Measurements from ENCODE around the gene EPHA5.

Gene EPHA5

DNA sequence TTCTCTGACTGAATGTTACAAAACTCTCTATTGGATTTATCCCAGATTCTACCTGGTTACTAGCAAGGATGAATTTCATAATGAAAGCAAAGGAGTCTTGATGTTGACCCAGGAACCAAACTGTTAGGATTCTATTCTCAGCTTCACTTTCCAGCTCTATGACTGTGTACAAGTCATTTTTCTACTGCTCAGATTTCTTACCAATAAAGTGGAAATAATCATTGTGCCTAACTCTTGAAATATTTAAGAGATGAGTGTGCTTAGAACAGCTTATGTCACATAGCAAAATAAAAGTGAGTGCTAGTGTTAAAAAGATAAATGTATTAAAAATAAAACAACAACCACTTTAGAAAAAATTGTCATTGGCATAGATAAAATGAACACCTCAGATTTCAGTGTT lies 45.6 kb downstream of the EPHA5 start:
- Histone ChIP-seq H3K14ac (ENCODE audit: low read length in 2 of 2) (no peak overlapping the region), H2AK5ac (ENCODE audit: low read length, severe bottlenecking) (no peak overlapping the region), H4K91ac (ENCODE audit: low read length) (no peak overlapping the region), H3K36me3 (ENCODE audit: control insufficient read depth in 1 of 2, insufficient read depth in 2 of 2, low read depth in 1 of 2, low read length in 2 of 2) (no peaks in the 10 kb centered on the region), H3K4me3 (ENCODE audit: insufficient read depth in 1 of 2, low read depth in 1 of 2, low read length in 2 of 2) (no peak overlapping the region), H3K23ac (ENCODE audit: low read length in 2 of 2) (no peak overlapping the region), H3K9me3 (ENCODE audit: control insufficient read depth, low read length) (no peaks in the 10 kb centered on the region), H2BK15ac (ENCODE audit: low read depth, poor library complexity, severe bottlenecking) (no peak overlapping the region), H2BK5ac (ENCODE audit: low read depth, low read length, poor library complexity, severe bottlenecking) (no peak overlapping the region), H4K8ac (ENCODE audit: low read length) (no peak overlapping the region), H2AFZ (ENCODE audit: low read depth, low read length) (no peak overlapping the region), H3K4me1 (ENCODE audit: control insufficient read depth, insufficient read depth, low read depth, low read length) (peaks cover 1% of the 10 kb centered on the region), H2BK12ac (ENCODE audit: low read length in 2 of 2) (no peak overlapping the region), H3K4ac (ENCODE audit: low read depth in 1 of 2, low read length in 2 of 2) (no peak overlapping the region), H3K27me3 (ENCODE audit: control insufficient read depth in 1 of 2, insufficient read depth in 1 of 2, low read length in 2 of 2) (no peaks in the 10 kb centered on the region), H2BK120ac (ENCODE audit: low read depth, low read length) (no peak overlapping the region), H3K79me1 (replicated peaks; ENCODE audit: low read length, poor library complexity, severe bottlenecking) (no peaks in the 10 kb centered on the region), H3K4me2 (ENCODE audit: low read length, poor library complexity, severe bottlenecking) (no peak overlapping the region), H3K18ac (ENCODE audit: low read depth in 1 of 2, low read length in 2 of 2) (no peak overlapping the region), H3K9ac (ENCODE audit: low read length) (no peak overlapping the region), H3K27ac (ENCODE audit: low read length, poor library complexity, severe bottlenecking) (no peak overlapping the region)
- no peak for DNase-seq

DNA sequence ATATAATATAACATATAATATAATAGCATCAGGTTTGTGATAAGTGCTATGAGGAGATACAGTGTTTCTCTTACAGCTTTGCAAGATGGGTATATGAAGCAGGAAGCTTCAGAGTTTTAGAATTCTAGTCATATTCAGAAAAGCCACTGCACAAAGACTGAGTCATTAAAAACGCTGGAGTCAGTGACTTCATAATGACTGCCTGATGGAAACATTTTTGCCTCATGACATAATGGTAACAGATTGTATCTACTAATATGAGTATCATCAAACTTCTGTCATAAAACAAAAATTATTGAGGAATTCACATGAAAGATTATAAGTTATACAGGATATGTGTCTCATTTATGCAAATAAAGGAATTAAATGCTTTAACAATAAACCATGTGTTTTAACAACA lies 46.8 kb downstream of the EPHA5 start:
- Histone ChIP-seq H3K9ac (ENCODE audit: low read length) (peak overlapping the region; percentile 11), H2BK120ac (ENCODE audit: low read depth, low read length) (no peak overlapping the region), H3K4me2 (ENCODE audit: low read length, poor library complexity, severe bottlenecking) (no peak overlapping the region), H2BK5ac (ENCODE audit: low read depth, low read length, poor library complexity, severe bottlenecking) (no peak overlapping the region), H4K8ac (ENCODE audit: low read length) (no peak overlapping the region), H4K91ac (ENCODE audit: low read length) (no peak overlapping the region), H3K9me3 (ENCODE audit: control insufficient read depth, low read length) (no peaks in the 10 kb centered on the region), H3K79me1 (replicated peaks; ENCODE audit: low read length, poor library complexity, severe bottlenecking) (no peaks in the 10 kb centered on the region), H3K27ac (ENCODE audit: low read length, poor library complexity, severe bottlenecking) (no peak overlapping the region), H3K27me3 (ENCODE audit: control insufficient read depth in 1 of 2, insufficient read depth in 1 of 2, low read length in 2 of 2) (no peaks in the 10 kb centered on the region), H2BK12ac (ENCODE audit: low read length in 2 of 2) (no peak overlapping the region), H3K4ac (ENCODE audit: low read depth in 1 of 2, low read length in 2 of 2) (no peak overlapping the region), H2AFZ (ENCODE audit: low read depth, low read length) (no peak overlapping the region), H3K36me3 (ENCODE audit: control insufficient read depth in 1 of 2, insufficient read depth in 2 of 2, low read depth in 1 of 2, low read length in 2 of 2) (no peaks in the 10 kb centered on the region), H3K18ac (ENCODE audit: low read depth in 1 of 2, low read length in 2 of 2) (no peak overlapping the region), H2AK5ac (ENCODE audit: low read length, severe bottlenecking) (no peak overlapping the region), H2BK15ac (ENCODE audit: low read depth, poor library complexity, severe bottlenecking) (no peak overlapping the region), H3K14ac (ENCODE audit: low read length in 2 of 2) (no peak overlapping the region), H3K4me3 (ENCODE audit: insufficient read depth in 1 of 2, low read depth in 1 of 2, low read length in 2 of 2) (no peak overlapping the region), H3K4me1 (ENCODE audit: control insufficient read depth, insufficient read depth, low read depth, low read length) (peaks cover 1% of the 10 kb centered on the region), H3K23ac (ENCODE audit: low read length in 2 of 2) (no peak overlapping the region)
- peak; percentile 49 for DNase-seq
- WGBS: no CpG with 5 or more reads among the region's 1 CpG

- Histone ChIP-seq H3K4ac (ENCODE audit: low read depth in 1 of 2, low read length in 2 of 2) (no peak overlapping the region), H2BK15ac (ENCODE audit: low read depth, poor library complexity, severe bottlenecking) (no peak overlapping the region), H3K79me1 (replicated peaks; ENCODE audit: low read length, poor library complexity, severe bottlenecking) (no peaks in the 10 kb centered on the region), H3K27ac (ENCODE audit: low read length, poor library complexity, severe bottlenecking) (no peak overlapping the region), H2BK5ac (ENCODE audit: low read depth, low read length, poor library complexity, severe bottlenecking) (no peak overlapping the region), H2AFZ (ENCODE audit: low read depth, low read length) (no peak overlapping the region), H3K36me3 (ENCODE audit: control insufficient read depth in 1 of 2, insufficient read depth in 2 of 2, low read depth in 1 of 2, low read length in 2 of 2) (no peaks in the 10 kb centered on the region), H3K4me3 (ENCODE audit: insufficient read depth in 1 of 2, low read depth in 1 of 2, low read length in 2 of 2) (no peak overlapping the region), H4K91ac (ENCODE audit: low read length) (no peak overlapping the region), H2BK12ac (ENCODE audit: low read length in 2 of 2) (no peak overlapping the region), H3K9ac (ENCODE audit: low read length) (no peak overlapping the region), H3K27me3 (ENCODE audit: control insufficient read depth in 1 of 2, insufficient read depth in 1 of 2, low read length in 2 of 2) (no peaks in the 10 kb centered on the region), H2AK5ac (ENCODE audit: low read length, severe bottlenecking) (no peak overlapping the region), H3K4me1 (ENCODE audit: control insufficient read depth, insufficient read depth, low read depth, low read length) (no peaks in the 10 kb centered on the region), H3K23ac (ENCODE audit: low read length in 2 of 2) (no peak overlapping the region), H3K14ac (ENCODE audit: low read length in 2 of 2) (no peak overlapping the region), H3K4me2 (ENCODE audit: low read length, poor library complexity, severe bottlenecking) (no peak overlapping the region), H3K18ac (ENCODE audit: low read depth in 1 of 2, low read length in 2 of 2) (no peak overlapping the region), H2BK120ac (ENCODE audit: low read depth, low read length) (no peak overlapping the region), H4K8ac (ENCODE audit: low read length) (no peak overlapping the region), H3K9me3 (ENCODE audit: control insufficient read depth, low read length) (no peaks in the 10 kb centered on the region)
- DNase-seq: no peak
- 100% methylated on average over 1 of the region's 1 CpG for WGBS
These were observed 52.9 kb downstream of the EPHA5 start for GRCh38 chr4:65617416-65617815.

DNA sequence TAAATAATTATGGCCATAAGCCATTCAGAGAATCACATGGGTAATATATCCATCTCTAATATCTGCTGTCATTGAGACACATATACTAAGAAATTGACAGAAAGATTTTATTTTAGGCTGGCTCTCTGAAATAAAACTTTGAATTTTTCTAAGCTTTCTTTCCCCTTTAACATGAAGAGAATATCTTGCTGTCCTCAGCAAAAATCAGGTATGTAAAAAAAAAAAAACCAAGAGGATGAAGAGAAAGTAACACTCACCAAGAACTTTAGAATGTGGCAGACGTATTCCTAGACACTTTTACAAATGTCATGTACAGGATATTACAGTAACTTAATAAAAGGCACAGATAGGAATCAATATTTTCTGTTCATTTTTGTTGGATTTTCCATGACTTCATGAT lies 65.8 kb downstream of the EPHA5 start:
- no peak overlapping the region for H2BK15ac ChIP-seq (ENCODE audit: low read depth, poor library complexity, severe bottlenecking)

More for the DNA sequence above, 65.8 kb downstream of the EPHA5 start:
- H2BK5ac ChIP-seq (ENCODE audit: low read depth, low read length, poor library complexity, severe bottlenecking): no peak overlapping the region
- H3K23ac ChIP-seq (ENCODE audit: low read length in 2 of 2): no peak overlapping the region
- H2AK5ac ChIP-seq (ENCODE audit: low read length, severe bottlenecking): no peak overlapping the region
- no peak overlapping the region for H4K8ac ChIP-seq (ENCODE audit: low read length)
- H3K36me3 ChIP-seq (ENCODE audit: control insufficient read depth in 1 of 2, insufficient read depth in 2 of 2, low read depth in 1 of 2, low read length in 2 of 2): no peaks in the 10 kb centered on the region
- no peak overlapping the region for H3K4ac ChIP-seq (ENCODE audit: low read depth in 1 of 2, low read length in 2 of 2)
- H3K18ac ChIP-seq (ENCODE audit: low read depth in 1 of 2, low read length in 2 of 2): no peak overlapping the region
- H3K9ac ChIP-seq (ENCODE audit: low read length): no peak overlapping the region
- WGBS: no CpG with 5 or more reads among the region's 1 CpG
- H3K27me3 ChIP-seq (ENCODE audit: control insufficient read depth in 1 of 2, insufficient read depth in 1 of 2, low read length in 2 of 2): peaks cover 0 to 4% of the 10 kb centered on the region in 2 experiments
- H3K14ac ChIP-seq (ENCODE audit: low read length in 2 of 2): no peak overlapping the region
- H3K4me1 ChIP-seq (ENCODE audit: control insufficient read depth, insufficient read depth, low read depth, low read length): no peaks in the 10 kb centered on the region
- no peak overlapping the region for H3K27ac ChIP-seq (ENCODE audit: low read length, poor library complexity, severe bottlenecking)
- no peak overlapping the region for H3K4me3 ChIP-seq (ENCODE audit: insufficient read depth in 1 of 2, low read depth in 1 of 2, low read length in 2 of 2)
- H4K91ac ChIP-seq (ENCODE audit: low read length): no peak overlapping the region
- DNase-seq: no peak
- no peak overlapping the region for H2AFZ ChIP-seq (ENCODE audit: low read depth, low read length)
- no peaks in the 10 kb centered on the region for H3K9me3 ChIP-seq (ENCODE audit: control insufficient read depth, low read length)
- no peak overlapping the region for H2BK120ac ChIP-seq (ENCODE audit: low read depth, low read length)
- H2BK12ac ChIP-seq (ENCODE audit: low read length in 2 of 2): no peak overlapping the region
- H3K4me2 ChIP-seq (ENCODE audit: low read length, poor library complexity, severe bottlenecking): no peak overlapping the region
- no peaks in the 10 kb centered on the region for H3K79me1 ChIP-seq (replicated peaks; ENCODE audit: low read length, poor library complexity, severe bottlenecking)

Data from mesenchymal stem cell (in vitro differentiated cells and primary cell).